ENCODE results near the gene TTF2. TPM values are rescaled to one million over a fixed set of nuclear protein-coding genes. Genes with fewer than 3 reads are reported as not detected.
"Not testable (repeated sequence)": the region's sequence is repeated elsewhere in the genome, so short reads cannot be mapped to it uniquely, and the experiment has no call there.

Gene TTF2
- total RNA-seq, 4 donors from 2014 or later: 12.1 to 59.4 (median 28.5) TPM

GRCh38 chr1:117146575-117147340 is 86.6 kb downstream of the TTF2 start:
- H3K4me3 ChIP-seq: no peak overlapping the region
- no peak for DNase-seq

GRCh38 chr1:117147341-117147831 is 87.3 kb downstream of the TTF2 start:
- H3K4me1 ChIP-seq: no peaks in the 10 kb centered on the region
- H3K27me3 ChIP-seq: no peaks in the 10 kb centered on the region
- H3K36me3 ChIP-seq: no peaks in the 10 kb centered on the region
- no peak for TF ChIP-seq CTCF (IDR thresholded peaks at IDR 0.05)
- TF ChIP-seq POLR2A (IDR thresholded peaks at IDR 0.05): no peak
- H3K4me3 ChIP-seq: no peak overlapping the region
- no peak overlapping the region for H3K27ac ChIP-seq
- no peaks in the 10 kb centered on the region for H3K9me3 ChIP-seq
- DNase-seq: no peak

More at GRCh38 chr1:117146575-117147340, 86.6 kb downstream of the TTF2 start:
- H3K4me1 ChIP-seq: no peaks in the 10 kb centered on the region
- no peak overlapping the region for H3K27ac ChIP-seq
- H3K9me3 ChIP-seq: no peaks in the 10 kb centered on the region
- H3K27me3 ChIP-seq: no peaks in the 10 kb centered on the region
- no peaks in the 10 kb centered on the region for H3K36me3 ChIP-seq
- TF ChIP-seq CTCF (IDR thresholded peaks at IDR 0.05): no peak
- TF ChIP-seq POLR2A (IDR thresholded peaks at IDR 0.05): no peak

- H3K27ac ChIP-seq: no peak overlapping the region
These were observed 87.9 kb downstream of the TTF2 start for GRCh38 chr1:117147856-117148588.

GRCh38 chr1:117150316-117150715 is 90.2 kb downstream of the TTF2 start:
- Histone ChIP-seq H3K36me3 (no peaks in the 10 kb centered on the region), H3K4me3 (no peak overlapping the region), H3K27me3 (no peaks in the 10 kb centered on the region), H3K4me1 (no peaks in the 10 kb centered on the region), H3K9me3 (no peaks in the 10 kb centered on the region), H3K27ac (no peak overlapping the region)
- no peak for TF ChIP-seq CTCF (IDR thresholded peaks at IDR 0.05)
- no peak for TF ChIP-seq POLR2A (IDR thresholded peaks at IDR 0.05)
- no peak for DNase-seq

More at GRCh38 chr1:117147856-117148588, 87.9 kb downstream of the TTF2 start:
- no peak for DNase-seq
- Histone ChIP-seq H3K4me1 (no peaks in the 10 kb centered on the region), H3K9me3 (no peaks in the 10 kb centered on the region), H3K4me3 (no peak overlapping the region), H3K27me3 (no peaks in the 10 kb centered on the region), H3K36me3 (no peaks in the 10 kb centered on the region)
- no peak for TF ChIP-seq CTCF (IDR thresholded peaks at IDR 0.05)
- no peak for TF ChIP-seq POLR2A (IDR thresholded peaks at IDR 0.05)

- H3K27ac ChIP-seq, H3K4me3 ChIP-seq, DNase-seq, H3K4me1 ChIP-seq, H3K9me3 ChIP-seq, H3K36me3 ChIP-seq, H3K27me3 ChIP-seq: not testable (repeated sequence)
These were observed 91.2 kb downstream of the TTF2 start for GRCh38 chr1:117151305-117151704.

Small RNAs within 50 kb of the gene (small RNA-seq; reads per million reads assigned to genes)
- 0.64 to 2.4 reads per million in 2 donors for gene MIR942

Other genes starting within 250 kb of the TTF2 start
- gene PTGFRN, start 150.4 kb upstream of the TTF2 start, total RNA-seq: 10 to 100 TPM; 20.6 to 66.6 (median 54.3) TPM
- gene CD101, start 58.6 kb upstream of the TTF2 start, total RNA-seq: 10 to 100 TPM in 1 of 4 donors, 1 to 10 TPM in 2, under 1 TPM in 1; 0.85 to 12.4 (median 3.5) TPM
- gene TRIM45, start 61.4 kb downstream of the TTF2 start, total RNA-seq: 10 to 100 TPM in 1 of 4 donors, 1 to 10 TPM in 3; 1.8 to 28.9 (median 4.4) TPM
- not detected for gene VTCN1, start 150.6 kb downstream of the TTF2 start, total RNA-seq